HAP-1 (cell line): ENCODE data around the gene SRY.
"Not testable (repeated sequence)": the region's sequence is repeated elsewhere in the genome, so short reads cannot be mapped to it uniquely, and the experiment has no call there.

Source experiments
- DNase-seq, 2 experiments: peaks; one replicate each; pipeline ENCODE4 v3.0.0-alpha.2; 2016 to 2020; ENCODE audit warnings: low spot score in 2 of 2
- H3K27me3 ChIP-seq: fragments of 250-450 bp; sonication (Bioruptor Pico); 2 replicates; pipeline ENCODE4 v1.5.1; 2020; ENCODE audit warnings: low read depth, mild to moderate bottlenecking, moderate library complexity
- H3K36me3 ChIP-seq: fragments of 250-450 bp; sonication (Bioruptor Pico); replicated peaks from 2 replicates; pipeline ENCODE4 v1.5.1; 2020; ENCODE audit warnings: mild to moderate bottlenecking
- H3K4me1 ChIP-seq: fragments of 250-450 bp; sonication (Bioruptor Pico); 2 replicates; pipeline ENCODE4 v1.5.1; 2020; ENCODE audit warnings: mild to moderate bottlenecking
- H3K4me3 ChIP-seq: fragments of 250-450 bp; sonication (Bioruptor Pico); 2 replicates; pipeline ENCODE4 v1.5.1; 2020; ENCODE audit warnings: mild to moderate bottlenecking, moderate library complexity
- H3K9me3 ChIP-seq: fragments of 250-450 bp; sonication (Bioruptor Pico); 2 replicates; pipeline ENCODE4 v1.5.1; 2020; ENCODE audit warnings: mild to moderate bottlenecking, moderate library complexity
- in situ Hi-C: fragments of 300-500 bp; cut with MboI; formaldehyde crosslinking; loops from 3 replicates; pipeline ENCODE4 v1.14.3; 2020; ENCODE audit warnings: low sequenced_read_pairs, inconsistent platforms, mixed read lengths

SRY gene

DNA sequence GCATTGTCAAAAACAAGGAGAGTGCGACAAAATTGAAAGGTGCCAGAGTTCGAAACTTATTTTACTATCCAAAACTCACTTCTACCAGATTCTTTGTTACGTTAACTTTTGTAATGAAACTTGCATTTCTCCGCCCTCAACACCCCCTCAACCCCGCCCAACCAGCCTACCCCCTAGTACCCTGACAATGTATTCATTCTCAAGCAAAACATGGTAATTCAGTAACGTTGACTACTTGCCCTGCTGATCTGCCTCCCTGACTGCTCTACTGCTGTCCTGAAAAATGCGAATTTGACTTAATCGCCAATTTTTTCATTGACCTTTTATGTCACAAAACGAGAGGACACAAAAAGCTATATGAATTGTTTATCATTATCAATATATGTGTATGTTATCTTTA is at the start of gene SRY:
SRY (minus strand) TSS at position 83 of the 400 bp plus-strand sequence; CDS start at position 4, 79 bp downstream.
- Histone ChIP-seq H3K9me3 (no peaks in the 10 kb centered on the region), H3K4me3 (no peak within 1 kb of the TSS), H3K36me3 (no peaks in the 10 kb centered on the region), H3K4me1 (no peaks in the 10 kb centered on the region), H3K27me3 (no peaks in the 10 kb centered on the region)
- no peak for DNase-seq
- in situ Hi-C loops = no loop called here

DNA sequence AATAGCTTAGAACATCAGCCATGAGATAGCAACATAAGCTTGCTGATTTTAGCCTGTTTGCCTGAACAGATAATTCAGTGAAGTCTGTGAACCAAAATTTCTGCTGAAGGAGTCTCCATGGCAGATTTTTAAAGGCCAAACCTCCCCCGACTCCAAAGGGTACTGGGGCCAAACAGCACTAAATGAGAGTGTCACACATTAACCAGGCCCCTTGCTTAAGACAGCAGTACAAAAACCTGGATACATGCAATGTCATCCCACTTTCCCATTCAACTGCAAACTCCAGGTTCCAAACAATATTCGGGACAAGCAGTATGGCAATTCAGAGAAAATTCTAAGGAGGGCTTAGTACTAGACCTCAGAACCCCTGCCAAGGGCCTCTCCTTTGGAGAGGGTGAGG is 49.6 kb upstream of the SRY start:
- Histone ChIP-seq H3K27me3 (no peaks in the 10 kb centered on the region), H3K4me1 (no peaks in the 10 kb centered on the region), H3K36me3 (no peaks in the 10 kb centered on the region), H3K9me3 (no peaks in the 10 kb centered on the region), H3K4me3 (no peak overlapping the region)
- DNase-seq = no peak
- in situ Hi-C loops = no loop called here

DNA sequence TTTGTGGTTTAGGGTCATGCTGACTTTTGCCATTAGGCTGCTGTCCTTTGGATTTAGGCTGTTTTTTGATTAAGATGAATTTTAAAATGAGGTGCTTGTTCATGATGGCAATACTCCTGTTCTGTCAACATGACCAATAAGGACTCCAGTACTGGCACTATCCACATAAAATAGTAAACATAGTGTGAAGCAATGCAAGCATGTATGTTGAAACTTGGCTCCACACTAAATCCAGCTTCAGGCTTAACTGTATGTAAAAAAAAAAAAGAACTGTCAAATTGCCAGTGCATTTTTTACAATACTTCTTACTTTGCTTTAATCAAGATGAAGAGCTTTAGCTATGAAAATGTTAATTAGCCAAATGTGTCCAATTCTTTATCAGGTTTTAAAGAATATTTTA is 47.7 kb upstream of the SRY start:
- no peak overlapping the region for H3K4me3 ChIP-seq
- H3K27me3 ChIP-seq = no peaks in the 10 kb centered on the region
- in situ Hi-C loops = no loop called here
- no peak for DNase-seq
- no peaks in the 10 kb centered on the region for H3K4me1 ChIP-seq
- H3K9me3 ChIP-seq = no peaks in the 10 kb centered on the region
- no peaks in the 10 kb centered on the region for H3K36me3 ChIP-seq

DNA sequence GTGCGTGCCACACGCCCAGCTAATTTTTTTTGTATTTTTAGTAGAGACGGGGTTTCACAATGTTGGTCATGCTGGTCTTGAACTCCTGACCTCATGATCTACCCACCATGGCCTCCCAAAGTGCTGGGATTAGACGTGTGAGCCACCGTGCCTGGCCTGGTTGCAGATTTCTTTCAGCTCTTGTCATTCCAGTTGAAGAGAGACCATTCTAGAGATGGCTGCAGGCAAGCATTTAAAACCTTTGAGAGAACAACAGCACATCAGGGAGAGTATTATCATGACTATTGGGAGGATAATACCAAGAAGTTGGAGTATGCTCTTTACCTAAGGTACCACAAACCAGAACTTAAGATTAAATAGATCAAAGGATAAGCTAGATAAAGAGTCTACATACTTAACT is 41.0 kb upstream of the SRY start:
- Histone ChIP-seq H3K4me3 (no peak overlapping the region), H3K36me3 (no peaks in the 10 kb centered on the region), H3K9me3 (no peaks in the 10 kb centered on the region), H3K4me1 (no peaks in the 10 kb centered on the region), H3K27me3 (no peaks in the 10 kb centered on the region)
- DNase-seq = no peak
- in situ Hi-C loops = no loop called here

DNA sequence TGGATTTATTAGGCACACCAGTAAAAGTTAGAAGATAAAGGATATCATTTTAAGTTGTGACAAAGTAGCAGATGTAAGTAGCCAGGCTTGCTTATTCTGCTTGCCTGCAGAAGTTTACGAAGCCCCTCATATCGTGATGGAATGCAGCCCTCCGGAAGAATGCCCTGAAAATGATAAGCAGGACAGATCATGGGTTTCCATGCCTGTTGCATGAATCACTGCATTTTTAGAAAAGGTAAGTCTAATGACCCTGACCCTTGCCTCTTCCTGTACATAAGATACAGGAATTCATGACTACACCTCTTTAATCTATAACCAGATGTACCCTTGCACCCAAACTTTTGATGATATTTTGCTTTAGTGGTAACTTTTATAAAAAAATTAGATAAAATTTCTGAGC is 37.0 kb upstream of the SRY start:
- in situ Hi-C loops = no loop called here
- H3K27me3 ChIP-seq = no peaks in the 10 kb centered on the region
- H3K36me3 ChIP-seq = no peaks in the 10 kb centered on the region
- H3K4me3 ChIP-seq = no peak overlapping the region
- no peaks in the 10 kb centered on the region for H3K4me1 ChIP-seq
- no peaks in the 10 kb centered on the region for H3K9me3 ChIP-seq
- DNase-seq = no peak

DNA sequence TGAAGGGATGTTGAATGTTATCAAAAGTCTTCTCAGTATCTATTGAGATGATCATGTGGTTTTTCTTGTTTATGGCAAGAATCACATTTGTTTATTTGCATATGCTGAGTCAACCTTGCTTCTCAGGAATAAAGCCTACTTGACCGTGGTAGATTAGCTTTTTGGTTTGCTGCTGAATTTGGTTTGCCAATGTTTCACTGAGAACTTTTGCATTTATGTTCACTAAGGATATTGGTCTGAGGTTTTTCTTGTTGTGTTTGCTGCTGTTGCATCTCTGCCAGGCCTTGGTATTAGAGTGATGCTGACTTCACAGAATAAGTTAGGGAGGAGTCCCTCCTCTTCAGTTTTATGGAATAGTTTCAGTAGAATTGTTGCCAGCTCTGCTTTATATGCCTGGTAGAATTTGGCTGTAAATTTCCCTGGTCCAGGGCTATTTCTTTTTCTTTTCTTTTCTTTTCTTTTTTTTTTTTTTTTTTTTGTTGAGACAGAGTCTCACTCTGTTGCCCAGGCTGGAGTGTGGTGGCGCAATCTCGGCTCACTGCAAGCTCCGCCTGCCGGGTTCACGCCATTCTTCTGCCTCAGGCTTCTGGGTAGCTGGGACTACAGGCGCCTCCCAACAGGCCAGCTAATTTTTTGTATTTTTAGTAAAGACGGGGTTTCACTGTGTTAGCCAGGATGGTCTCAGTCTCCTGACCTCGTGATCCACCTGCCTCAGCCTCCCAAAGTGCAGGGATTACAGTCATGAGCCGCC is 29.8 kb upstream of the SRY start:
- in situ Hi-C loops, H3K27me3 ChIP-seq, H3K36me3 ChIP-seq, DNase-seq, H3K4me1 ChIP-seq, H3K9me3 ChIP-seq, H3K4me3 ChIP-seq: not testable (repeated sequence)

DNA sequence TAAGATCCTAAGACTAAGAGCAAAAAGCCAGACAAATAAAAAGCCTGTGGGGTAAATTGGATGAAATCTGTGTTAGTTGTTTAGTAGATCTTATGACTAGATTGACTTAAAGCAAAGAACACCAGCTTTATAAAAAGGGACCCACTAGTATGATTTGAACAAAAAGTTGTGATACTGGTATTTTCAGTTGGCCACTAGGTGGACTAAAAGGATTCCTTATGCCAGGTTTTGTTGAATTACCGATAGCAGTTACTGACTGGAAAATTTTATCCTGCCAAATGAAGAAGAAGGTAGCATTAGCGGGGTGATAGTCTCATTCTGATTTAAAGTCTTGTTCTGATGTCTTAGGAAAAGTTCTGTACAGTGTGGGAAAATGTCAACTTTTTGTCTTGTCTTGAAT is 12.8 kb upstream of the SRY start:
- in situ Hi-C loops = no loop called here
- Histone ChIP-seq H3K9me3 (no peaks in the 10 kb centered on the region), H3K27me3 (no peaks in the 10 kb centered on the region), H3K4me3 (no peak overlapping the region), H3K4me1 (no peaks in the 10 kb centered on the region), H3K36me3 (no peaks in the 10 kb centered on the region)
- DNase-seq = no peak

DNA sequence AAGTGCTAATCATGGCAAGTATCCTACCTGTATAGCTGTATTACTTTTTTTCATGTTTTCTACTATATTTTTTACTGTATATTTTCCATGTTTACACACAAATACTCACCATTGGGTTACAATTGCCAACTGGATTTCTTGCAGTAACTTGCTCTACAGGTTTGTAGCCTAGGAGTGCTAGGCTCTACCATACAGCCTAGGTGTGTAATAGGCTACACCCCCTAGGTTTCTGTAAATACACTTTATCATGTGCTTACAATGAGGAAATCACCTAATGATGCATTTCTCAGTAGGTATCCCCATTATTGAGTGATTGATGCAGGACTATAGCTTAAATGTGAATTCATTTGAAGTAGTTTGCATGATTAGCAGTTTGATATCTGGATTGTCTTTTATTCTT is 10.5 kb upstream of the SRY start:
- DNase-seq = no peak
- H3K4me1 ChIP-seq = no peaks in the 10 kb centered on the region
- H3K27me3 ChIP-seq = no peaks in the 10 kb centered on the region
- no peaks in the 10 kb centered on the region for H3K36me3 ChIP-seq
- H3K4me3 ChIP-seq = no peak overlapping the region
- in situ Hi-C loops = no loop called here
- H3K9me3 ChIP-seq = no peaks in the 10 kb centered on the region

DNA sequence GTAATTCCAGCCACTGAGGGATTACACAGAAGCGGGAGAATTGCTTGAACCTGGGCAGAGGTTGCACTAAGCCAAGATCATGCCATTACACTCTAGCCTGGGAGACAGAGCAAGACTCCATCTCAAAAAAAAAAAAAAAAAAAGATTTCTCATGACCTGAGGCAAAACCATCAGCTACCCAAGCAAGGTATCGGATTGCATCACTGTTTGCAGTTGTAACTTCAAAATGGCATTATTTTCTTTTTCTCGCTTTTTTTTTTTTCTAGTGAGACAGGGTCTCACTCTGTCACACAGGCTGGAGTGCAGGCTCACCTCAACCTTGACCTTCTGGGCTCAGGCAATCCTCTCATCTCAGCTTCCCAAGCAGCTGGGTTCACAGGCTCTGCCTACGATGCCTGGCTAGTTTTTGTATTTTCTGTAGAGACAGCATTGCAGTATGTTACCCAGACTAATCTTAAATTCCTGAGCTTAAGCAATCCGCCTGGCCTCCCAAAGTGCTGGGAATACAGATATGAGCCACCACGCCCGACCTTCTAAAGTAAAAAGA is 9.6 kb upstream of the SRY start:
- in situ Hi-C loops = no loop called here
- Histone ChIP-seq H3K4me3 (no peak overlapping the region), H3K27me3 (no peaks in the 10 kb centered on the region), H3K9me3 (no peaks in the 10 kb centered on the region), H3K4me1 (no peaks in the 10 kb centered on the region), H3K36me3 (no peaks in the 10 kb centered on the region)
- DNase-seq = no peak

DNA sequence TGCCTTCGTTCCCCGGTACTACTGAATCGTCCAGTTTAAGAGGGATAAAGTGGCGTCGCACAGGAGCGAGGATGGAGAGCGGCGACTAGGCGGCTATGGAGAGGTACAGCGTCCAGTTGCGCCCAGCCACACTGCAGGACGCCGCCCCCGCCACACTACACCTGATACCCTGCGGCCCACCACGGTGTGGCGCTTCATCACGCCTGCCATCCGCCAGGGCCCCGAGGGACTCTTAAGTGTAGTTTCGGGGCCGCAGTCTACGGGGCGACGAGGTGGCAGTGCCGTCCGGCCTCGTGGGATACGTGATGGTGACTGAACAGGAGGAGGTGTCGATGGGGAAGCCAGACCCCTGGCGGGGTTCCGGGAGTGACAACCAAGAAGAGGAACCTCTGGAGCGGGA is 2.3 kb upstream of the SRY start:
- Histone ChIP-seq H3K4me1 (no peaks in the 10 kb centered on the region), H3K4me3 (no peak overlapping the region), H3K27me3 (no peaks in the 10 kb centered on the region), H3K9me3 (no peaks in the 10 kb centered on the region), H3K36me3 (no peaks in the 10 kb centered on the region)
- DNase-seq = no peak
- in situ Hi-C loops = no loop called here

DNA sequence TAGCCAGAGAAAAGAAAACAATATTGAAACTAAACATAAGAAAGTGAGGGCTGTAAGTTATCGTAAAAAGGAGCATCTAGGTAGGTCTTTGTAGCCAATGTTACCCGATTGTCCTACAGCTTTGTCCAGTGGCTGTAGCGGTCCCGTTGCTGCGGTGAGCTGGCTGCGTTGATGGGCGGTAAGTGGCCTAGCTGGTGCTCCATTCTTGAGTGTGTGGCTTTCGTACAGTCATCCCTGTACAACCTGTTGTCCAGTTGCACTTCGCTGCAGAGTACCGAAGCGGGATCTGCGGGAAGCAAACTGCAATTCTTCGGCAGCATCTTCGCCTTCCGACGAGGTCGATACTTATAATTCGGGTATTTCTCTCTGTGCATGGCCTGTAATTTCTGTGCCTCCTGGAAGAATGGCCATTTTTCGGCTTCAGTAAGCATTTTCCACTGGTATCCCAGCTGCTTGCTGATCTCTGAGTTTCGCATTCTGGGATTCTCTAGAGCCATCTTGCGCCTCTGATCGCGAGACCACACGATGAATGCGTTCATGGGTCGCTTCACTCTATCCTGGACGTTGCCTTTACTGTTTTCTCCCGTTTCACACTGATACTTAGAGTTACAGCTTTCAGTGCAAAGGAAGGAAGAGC is 488 bp downstream of the SRY start:
- DNase-seq = no peak
- no peaks in the 10 kb centered on the region for H3K36me3 ChIP-seq
- no peak overlapping the region for H3K4me3 ChIP-seq
- H3K9me3 ChIP-seq = no peaks in the 10 kb centered on the region
- no peaks in the 10 kb centered on the region for H3K27me3 ChIP-seq
- in situ Hi-C loops = no loop called here
- no peaks in the 10 kb centered on the region for H3K4me1 ChIP-seq
